Thyroid gland (tissue), 4 donors: ENCODE data around the gene UTS2R. TPM values are rescaled to one million over a fixed set of nuclear protein-coding genes. Genes with fewer than 3 reads are reported as not detected.
"Not testable (repeated sequence)": the region's sequence is repeated elsewhere in the genome, so short reads cannot be mapped to it uniquely, and the experiment has no call there.

Source experiments
- DNase-seq, 2 donors: peaks; one replicate each; pipeline ENCODE4 v3.0.0-alpha.2; 2019
- H3K27ac ChIP-seq, 3 donors: fragments of 200-600 bp; sonication (generic); 1 replicate in 2 of 3; 2 replicates in 1 of 3; pipeline ENCODE4 v1.5.1; 2016 to 2019; ENCODE audit warnings: mild to moderate bottlenecking in 1 of 3, moderate library complexity in 1 of 3
- H3K27me3 ChIP-seq: fragments of 200-600 bp; sonication (generic); one replicate; pipeline ENCODE4 v1.5.1; 2019
- H3K36me3 ChIP-seq, 2 donors: fragments of 200-600 bp; sonication (generic); one replicate each; pipeline ENCODE4 v1.5.1; 2016 to 2019
- H3K4me1 ChIP-seq, 2 donors: fragments of 200-600 bp; sonication (generic); one replicate each; pipeline ENCODE4 v1.5.1; 2017 to 2019
- H3K4me3 ChIP-seq, 3 donors: fragments of 200-600 bp; sonication (generic); replicated peaks in 1 of 3; 1 replicate in 2 of 3; 2 replicates in 1 of 3; pipeline ENCODE4 v1.5.1; 2016; ENCODE audit warnings: mild to moderate bottlenecking in 1 of 3
- H3K9me3 ChIP-seq: fragments of 200-600 bp; sonication (generic); one replicate; pipeline ENCODE4 v1.5.1; 2017
- CTCF ChIP-seq, 6 experiments: fragments of 200-600 bp in 3 of 6; fragments of 450-650 bp in 3 of 6; sonication (generic) in 3 of 6; IDR thresholded peaks; one replicate each; pipeline ENCODE4 v1.5.1; 2016 to 2019; ENCODE audit warnings: antibody characterized with exemption in 6 of 6, mild to moderate bottlenecking in 2 of 6, inconsistent platforms in 1 of 6, moderate library complexity in 1 of 6
- POLR2A ChIP-seq, 2 donors: fragments of 450-650 bp; IDR thresholded peaks; one replicate each; pipeline ENCODE4 v1.6.1; 2017; ENCODE audit warnings: antibody characterized with exemption in 2 of 2, mild to moderate bottlenecking in 2 of 2, moderate library complexity in 1 of 2
- WGBS, 2 donors: methylation state at CpG; one replicate each; pipeline ENCODE4 v1.1.5; 2017; 5-methylcytosine and 5-hydroxymethylcytosine counted together
- intact Hi-C: fragments of 100-400 bp; cut with DNase I; formaldehyde crosslinking; loops from one replicate; pipeline ENCODE4 v1.15.1; 2023
- total RNA-seq, 4 donors: library from RNA; depleted of rRNA; stranded (reverse); fragments of >200 nt; gene quantifications; one replicate each; pipeline ENCODE4 v1.2.3, GENCODE V29; 2016

UTS2R gene
- total RNA-seq, 4 donors from 2014 or later = 0.22 to 6.6 (median 3.9) TPM

GRCh38 chr17:82374626-82375331 is 3.2 kb downstream of the UTS2R start:
- H3K4me3 ChIP-seq = no peak overlapping the region
- WGBS, 2 donors = 73 to 81% methylated on average over 46 to 47 of the region's 79 CpGs
- DNase-seq = no peak
- no peak overlapping the region for H3K27ac ChIP-seq
- no peaks in the 10 kb centered on the region for H3K36me3 ChIP-seq
- H3K4me1 ChIP-seq = peaks cover 6 to 29% of the 10 kb centered on the region in 2 donors
- no peaks in the 10 kb centered on the region for H3K9me3 ChIP-seq
- TF ChIP-seq POLR2A (IDR thresholded peaks at IDR 0.05) (no peak), CTCF (IDR thresholded peaks at IDR 0.05) (no peak)
- intact Hi-C loops = no loop called here
- H3K27me3 ChIP-seq = peaks cover 6% of the 10 kb centered on the region

GRCh38 chr17:82375359-82376041 is 3.9 kb downstream of the UTS2R start:
- Histone ChIP-seq H3K27ac (no peak overlapping the region), H3K4me3 (no peak overlapping the region), H3K4me1 (peaks cover 6 to 29% of the 10 kb centered on the region in 2 donors), H3K27me3 (peaks cover 6% of the 10 kb centered on the region), H3K9me3 (no peaks in the 10 kb centered on the region), H3K36me3 (no peaks in the 10 kb centered on the region)
- 83 to 86% methylated on average over 7 to 28 of the region's 46 CpGs for WGBS, 2 donors
- intact Hi-C loops = no loop called here
- no peak for DNase-seq
- TF ChIP-seq POLR2A (IDR thresholded peaks at IDR 0.05) (no peak), CTCF (IDR thresholded peaks at IDR 0.05) (no peak)

GRCh38 chr17:82376042-82376730 is 4.6 kb downstream of the UTS2R start:
- no peak overlapping the region for H3K4me3 ChIP-seq
- peaks cover 6% of the 10 kb centered on the region for H3K27me3 ChIP-seq
- peaks cover 6 to 22% of the 10 kb centered on the region in 2 donors for H3K4me1 ChIP-seq
- TF ChIP-seq POLR2A (IDR thresholded peaks at IDR 0.05) (no peak), CTCF (IDR thresholded peaks at IDR 0.05) (no peak)
- 68 to 82% methylated on average over 13 to 16 of the region's 16 CpGs for WGBS, 2 donors
- no peak for DNase-seq
- H3K9me3 ChIP-seq = no peaks in the 10 kb centered on the region
- intact Hi-C loops = no loop called here
- no peaks in the 10 kb centered on the region for H3K36me3 ChIP-seq
- H3K27ac ChIP-seq = no peak overlapping the region

GRCh38 chr17:82377294-82377693 is 5.7 kb downstream of the UTS2R start:
- WGBS, 2 donors = 44 to 72% methylated on average over 3 to 5 of the region's 5 CpGs

GRCh38 chr17:82377924-82378740 is 6.6 kb downstream of the UTS2R start:
- Histone ChIP-seq H3K9me3 (no peaks in the 10 kb centered on the region), H3K4me3 (no peak overlapping the region), H3K36me3 (no peaks in the 10 kb centered on the region), H3K27ac (no peak overlapping the region), H3K27me3 (peaks cover 6% of the 10 kb centered on the region), H3K4me1 (peaks cover 0 to 2% of the 10 kb centered on the region in 2 donors)
- intact Hi-C loops = no loop called here
- 76 to 86% methylated on average over 25 to 29 of the region's 31 CpGs for WGBS, 2 donors
- DNase-seq = no peak
- no peak for TF ChIP-seq CTCF (IDR thresholded peaks at IDR 0.05)
- TF ChIP-seq POLR2A (IDR thresholded peaks at IDR 0.05) = no peak

More at GRCh38 chr17:82377294-82377693, 5.7 kb downstream of the UTS2R start:
- H3K4me3 ChIP-seq, H3K27me3 ChIP-seq, H3K27ac ChIP-seq, H3K9me3 ChIP-seq, H3K36me3 ChIP-seq, DNase-seq, intact Hi-C loops: not testable (repeated sequence)
- peaks cover 2 to 11% of the 10 kb centered on the region in 2 donors for H3K4me1 ChIP-seq
